ENCODE measurements around the gene KDM1A. TPM values are rescaled to one million over a fixed set of nuclear protein-coding genes. Genes with fewer than 3 reads are reported as not detected.

Gene KDM1A
- total RNA-seq, 1 experiment from 2014 or later = 204 TPM

- no peak overlapping the region for H3K18ac ChIP-seq (ENCODE audit: insufficient read length, low read depth, low read length)
- WGBS (ENCODE audit: extremely low coverage, insufficient read length, low lambda C conversion rate) = no CpG with 5 or more reads among the region's 2 CpGs
- H3K4me1 ChIP-seq (ENCODE audit: insufficient read depth, low read length) = peaks cover 10% of the 10 kb centered on the region; the same call in 1 of the 2 replicates
- H3K27me3 ChIP-seq (ENCODE audit: insufficient read depth, low read length) = no peaks in the 10 kb centered on the region
- H3K4me3 Mint-ChIP-seq = no peak overlapping the region
- no peak overlapping the region for H2BK5ac ChIP-seq (ENCODE audit: insufficient read length, low read length)
- H2BK20ac ChIP-seq (ENCODE audit: low read depth, low read length, poor library complexity, severe bottlenecking) = no peak overlapping the region
- H3K23ac ChIP-seq (ENCODE audit: insufficient read length, low read depth, low read length) = no peak overlapping the region
- H3K4me2 ChIP-seq (ENCODE audit: insufficient read depth, insufficient read length, low read length) = no peak overlapping the region
- no peaks in the 10 kb centered on the region for H3K27me3 Mint-ChIP-seq (ENCODE audit: low read depth)
- no peak overlapping the region for H3K14ac ChIP-seq (ENCODE audit: insufficient read depth, low read length)
- no peak for DNase-seq
- no peaks in the 10 kb centered on the region for H3K9me3 ChIP-seq (ENCODE audit: control insufficient read depth, low read depth, low read length)
- no peak overlapping the region for H3K27ac ChIP-seq (ENCODE audit: insufficient read length, low read depth, low read length)
- no peak overlapping the region for H2AK5ac ChIP-seq (ENCODE audit: insufficient read length, low read length)
- no peak overlapping the region for H3T11ph ChIP-seq (ENCODE audit: low read length)
- peaks cover 3% of the 10 kb centered on the region for H3K79me1 ChIP-seq (ENCODE audit: insufficient read depth, low read depth, low read length, poor library complexity, severe bottlenecking)
- peaks cover 18 to 31% of the 10 kb centered on the region in 2 experiments for H3K4me1 Mint-ChIP-seq
- H3K27ac Mint-ChIP-seq = peak overlapping the region in 2 of 3 experiments; percentile 6 to 55; a peak in 1 of 7 replicates
- H3K9ac ChIP-seq (ENCODE audit: extremely low read depth, insufficient read length, low read length) = no peak overlapping the region
- H4K5ac ChIP-seq (ENCODE audit: insufficient read length, low read depth, low read length) = no peak overlapping the region
- no peaks in the 10 kb centered on the region; the same call in 1 of the 2 replicates for H3K79me2 ChIP-seq (ENCODE audit: insufficient read depth, low read length)
- no peaks in the 10 kb centered on the region for H3K9me3 Mint-ChIP-seq
- H4K20me1 ChIP-seq (ENCODE audit: control insufficient read depth, insufficient read depth, insufficient read length) = no peaks in the 10 kb centered on the region
- H2BK15ac ChIP-seq (ENCODE audit: low read depth, low read length) = no peak overlapping the region
- H2BK12ac ChIP-seq (ENCODE audit: insufficient read length, low read depth, low read length) = no peak overlapping the region
- H3K4ac ChIP-seq (ENCODE audit: low read depth, low read length) = no peak overlapping the region
- H3K56ac ChIP-seq (ENCODE audit: insufficient read length, low read depth, low read length) = no peak overlapping the region
- H3K36me3 Mint-ChIP-seq (ENCODE audit: insufficient read depth in 1 of 3, low read depth in 3 of 3) = peaks cover 2 to 21% (median 20%) of the 10 kb centered on the region in 3 experiments; a peak in 5 of 7 replicates
- no peak overlapping the region for H4K8ac ChIP-seq (replicated peaks; ENCODE audit: insufficient read length, low read depth, low read length)
- no peak overlapping the region for H2BK120ac ChIP-seq (ENCODE audit: low read depth, low read length, poor library complexity, severe bottlenecking)
- H3K23me2 ChIP-seq (ENCODE audit: insufficient read length, low read depth, low read length, poor library complexity, severe bottlenecking) = no peaks in the 10 kb centered on the region
- TF ChIP-seq, protein P1, sequence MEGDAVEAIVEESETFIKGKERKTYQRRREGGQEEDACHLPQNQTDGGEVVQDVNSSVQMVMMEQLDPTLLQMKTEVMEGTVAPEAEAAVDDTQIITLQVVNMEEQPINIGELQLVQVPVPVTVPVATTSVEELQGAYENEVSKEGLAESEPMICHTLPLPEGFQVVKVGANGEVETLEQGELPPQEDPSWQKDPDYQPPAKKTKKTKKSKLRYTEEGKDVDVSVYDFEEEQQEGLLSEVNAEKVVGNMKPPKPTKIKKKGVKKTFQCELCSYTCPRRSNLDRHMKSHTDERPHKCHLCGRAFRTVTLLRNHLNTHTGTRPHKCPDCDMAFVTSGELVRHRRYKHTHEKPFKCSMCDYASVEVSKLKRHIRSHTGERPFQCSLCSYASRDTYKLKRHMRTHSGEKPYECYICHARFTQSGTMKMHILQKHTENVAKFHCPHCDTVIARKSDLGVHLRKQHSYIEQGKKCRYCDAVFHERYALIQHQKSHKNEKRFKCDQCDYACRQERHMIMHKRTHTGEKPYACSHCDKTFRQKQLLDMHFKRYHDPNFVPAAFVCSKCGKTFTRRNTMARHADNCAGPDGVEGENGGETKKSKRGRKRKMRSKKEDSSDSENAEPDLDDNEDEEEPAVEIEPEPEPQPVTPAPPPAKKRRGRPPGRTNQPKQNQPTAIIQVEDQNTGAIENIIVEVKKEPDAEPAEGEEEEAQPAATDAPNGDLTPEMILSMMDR (conservative IDR thresholded peaks at IDR 0.05) = no peak
- no peak overlapping the region for H2AFZ ChIP-seq (ENCODE audit: low read length)
- no peak overlapping the region for H4K91ac ChIP-seq (ENCODE audit: insufficient read length, low read depth, low read length)
Observed at GRCh38 chr1:23101887-23102286, 82.6 kb downstream of the KDM1A start.

All from H9 (cell line).